B cell (primary cell): ENCODE data around the gene FOXK1.

ENCODE experiments used
- CTCF ChIP-seq: fragments of 200-600 bp; IDR thresholded peaks from one replicate; pipeline ENCODE4 v1.8.0; 2022; ENCODE audit warnings: antibody characterized with exemption, mild to moderate bottlenecking
- EZH2 ChIP-seq: IDR thresholded peaks from 2 replicates; pipeline ENCODE4 v1.6.1; 2012; ENCODE audit warnings: borderline replicate concordance, low read depth, mild to moderate bottlenecking, moderate library complexity, low read length; ENCODE audit not compliant: insufficient read depth, poor library complexity, severe bottlenecking

DNA sequence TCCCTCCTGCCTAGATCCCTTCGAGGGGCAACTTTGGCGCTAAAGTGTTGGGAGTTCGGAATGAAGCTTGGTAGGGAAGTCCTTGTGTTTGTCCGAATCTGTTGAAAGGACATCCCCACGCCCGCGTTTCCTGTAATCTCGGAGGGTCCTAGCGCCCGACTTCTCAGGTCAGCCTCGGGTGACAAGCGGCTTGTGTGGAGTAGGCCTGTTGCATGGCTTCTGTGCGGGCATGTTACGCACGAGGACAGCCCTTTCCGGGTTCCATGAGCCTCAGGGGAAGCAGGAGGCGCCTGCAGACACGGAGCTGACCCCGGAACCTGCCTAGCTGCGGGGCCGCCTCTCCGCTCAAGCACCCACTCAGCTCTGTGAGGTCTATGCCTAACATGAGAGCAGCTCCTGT lies 64.9 kb downstream of the FOXK1 start:
- TF ChIP-seq CTCF (no peak), EZH2 (no peak)
